Measurements from ENCODE around the gene SLCO2A1.

Gene SLCO2A1

GRCh38 chr3:133928136-133928893 is 101.4 kb downstream of the SLCO2A1 start:
- H3K27me3 ChIP-seq (ENCODE audit: insufficient read depth, insufficient read length): peaks cover 21% of the 10 kb centered on the region
- no peaks in the 10 kb centered on the region for H3K36me3 ChIP-seq (ENCODE audit: insufficient read depth, insufficient read length, low read length)
- no peaks in the 10 kb centered on the region for H3K9me3 ChIP-seq (ENCODE audit: insufficient read depth, low read length)
- H3K4me1 ChIP-seq (ENCODE audit: insufficient read depth, insufficient read length): peaks cover 11% of the 10 kb centered on the region
- TF ChIP-seq SUZ12 (IDR thresholded peaks at IDR 0.05; ENCODE audit: extremely low read depth, insufficient read depth, insufficient read length) (no peak), YY1 (IDR thresholded peaks at IDR 0.05; ENCODE audit: insufficient read depth, insufficient read length) (no peak), ZNF274 (IDR thresholded peaks at IDR 0.05; ENCODE audit: low read depth, low read length) (no peak)
- DNase-seq (ENCODE audit: low read depth, low spot score): no peak
- H3K9ac ChIP-seq (ENCODE audit: insufficient read length, low read depth): peak overlapping the region; percentile 45
- no peak overlapping the region for H3K4me3 ChIP-seq (ENCODE audit: insufficient read length, low read depth)

GRCh38 chr3:133927540-133928066 is 102.1 kb downstream of the SLCO2A1 start:
- DNase-seq (ENCODE audit: low read depth, low spot score): no peak
- Histone ChIP-seq H3K9me3 (ENCODE audit: insufficient read depth, low read length) (no peaks in the 10 kb centered on the region), H3K9ac (ENCODE audit: insufficient read length, low read depth) (peak overlapping the region; percentile 66), H3K4me3 (ENCODE audit: insufficient read length, low read depth) (peak overlapping the region; percentile 41), H3K4me1 (ENCODE audit: insufficient read depth, insufficient read length) (peaks cover 11% of the 10 kb centered on the region), H3K27me3 (ENCODE audit: insufficient read depth, insufficient read length) (peaks cover 21% of the 10 kb centered on the region), H3K36me3 (ENCODE audit: insufficient read depth, insufficient read length, low read length) (no peaks in the 10 kb centered on the region)
- TF ChIP-seq SUZ12 (IDR thresholded peaks at IDR 0.05; ENCODE audit: extremely low read depth, insufficient read depth, insufficient read length): no peak
- TF ChIP-seq ZNF274 (IDR thresholded peaks at IDR 0.05; ENCODE audit: low read depth, low read length): no peak
- TF ChIP-seq YY1 (IDR thresholded peaks at IDR 0.05; ENCODE audit: insufficient read depth, insufficient read length): no peak

- no peak for DNase-seq (ENCODE audit: low read depth, low spot score)
- Histone ChIP-seq H3K4me1 (ENCODE audit: insufficient read depth, insufficient read length) (peaks cover 11% of the 10 kb centered on the region), H3K9me3 (ENCODE audit: insufficient read depth, low read length) (no peaks in the 10 kb centered on the region), H3K9ac (ENCODE audit: insufficient read length, low read depth) (peak overlapping the region; percentile 66), H3K36me3 (ENCODE audit: insufficient read depth, insufficient read length, low read length) (no peaks in the 10 kb centered on the region), H3K27me3 (ENCODE audit: insufficient read depth, insufficient read length) (peaks cover 21% of the 10 kb centered on the region), H3K4me3 (ENCODE audit: insufficient read length, low read depth) (peak overlapping the region; percentile 41)
- TF ChIP-seq YY1 (IDR thresholded peaks at IDR 0.05; ENCODE audit: insufficient read depth, insufficient read length) (no peak), ZNF274 (IDR thresholded peaks at IDR 0.05; ENCODE audit: low read depth, low read length) (no peak), SUZ12 (IDR thresholded peaks at IDR 0.05; ENCODE audit: extremely low read depth, insufficient read depth, insufficient read length) (no peak)
Observed at GRCh38 chr3:133926736-133927539, 102.8 kb downstream of the SLCO2A1 start.

GRCh38 chr3:133925960-133926735 is 103.6 kb downstream of the SLCO2A1 start:
- no peaks in the 10 kb centered on the region for H3K9me3 ChIP-seq (ENCODE audit: insufficient read depth, low read length)
- no peak for DNase-seq (ENCODE audit: low read depth, low spot score)

GRCh38 chr3:133924041-133924440 is 105.7 kb downstream of the SLCO2A1 start:
- Histone ChIP-seq H3K9ac (ENCODE audit: insufficient read length, low read depth) (no peak overlapping the region), H3K4me1 (ENCODE audit: insufficient read depth, insufficient read length) (peaks cover 11% of the 10 kb centered on the region), H3K36me3 (ENCODE audit: insufficient read depth, insufficient read length, low read length) (no peaks in the 10 kb centered on the region), H3K27me3 (ENCODE audit: insufficient read depth, insufficient read length) (peaks cover 14% of the 10 kb centered on the region), H3K4me3 (ENCODE audit: insufficient read length, low read depth) (no peak overlapping the region), H3K9me3 (ENCODE audit: insufficient read depth, low read length) (no peaks in the 10 kb centered on the region)
- TF ChIP-seq ZNF274 (IDR thresholded peaks at IDR 0.05; ENCODE audit: low read depth, low read length) (no peak), YY1 (IDR thresholded peaks at IDR 0.05; ENCODE audit: insufficient read depth, insufficient read length) (no peak), SUZ12 (IDR thresholded peaks at IDR 0.05; ENCODE audit: extremely low read depth, insufficient read depth, insufficient read length) (no peak)
- no peak for DNase-seq (ENCODE audit: low read depth, low spot score)

More at GRCh38 chr3:133925960-133926735, 103.6 kb downstream of the SLCO2A1 start:
- TF ChIP-seq ZNF274 (IDR thresholded peaks at IDR 0.05; ENCODE audit: low read depth, low read length) (no peak), YY1 (IDR thresholded peaks at IDR 0.05; ENCODE audit: insufficient read depth, insufficient read length) (no peak), SUZ12 (IDR thresholded peaks at IDR 0.05; ENCODE audit: extremely low read depth, insufficient read depth, insufficient read length) (no peak)
- H3K4me1 ChIP-seq (ENCODE audit: insufficient read depth, insufficient read length): peaks cover 11% of the 10 kb centered on the region
- no peak overlapping the region for H3K4me3 ChIP-seq (ENCODE audit: insufficient read length, low read depth)
- no peak overlapping the region for H3K9ac ChIP-seq (ENCODE audit: insufficient read length, low read depth)
- peaks cover 21% of the 10 kb centered on the region for H3K27me3 ChIP-seq (ENCODE audit: insufficient read depth, insufficient read length)
- H3K36me3 ChIP-seq (ENCODE audit: insufficient read depth, insufficient read length, low read length): no peaks in the 10 kb centered on the region

- no peak for DNase-seq (ENCODE audit: low read depth, low spot score)
- H3K36me3 ChIP-seq (ENCODE audit: insufficient read depth, insufficient read length, low read length): no peaks in the 10 kb centered on the region
- no peak overlapping the region for H3K9ac ChIP-seq (ENCODE audit: insufficient read length, low read depth)
- H3K4me3 ChIP-seq (ENCODE audit: insufficient read length, low read depth): no peak overlapping the region
- H3K9me3 ChIP-seq (ENCODE audit: insufficient read depth, low read length): peaks cover 5% of the 10 kb centered on the region; the same call in 1 of the 2 replicates
- no peaks in the 10 kb centered on the region for H3K27me3 ChIP-seq (ENCODE audit: insufficient read depth, insufficient read length)
- TF ChIP-seq ZNF274 (IDR thresholded peaks at IDR 0.05; ENCODE audit: low read depth, low read length) (no peak), SUZ12 (IDR thresholded peaks at IDR 0.05; ENCODE audit: extremely low read depth, insufficient read depth, insufficient read length) (no peak), YY1 (IDR thresholded peaks at IDR 0.05; ENCODE audit: insufficient read depth, insufficient read length) (no peak)
- peaks cover 6% of the 10 kb centered on the region for H3K4me1 ChIP-seq (ENCODE audit: insufficient read depth, insufficient read length)
Observed at GRCh38 chr3:133921592-133921991, 108.1 kb downstream of the SLCO2A1 start.

Measured in NT2/D1 (cell line).